ENCODE data around the gene USH2A. TPM values are rescaled to one million over a fixed set of nuclear protein-coding genes. Genes with fewer than 3 reads are reported as not detected.
"Not testable (repeated sequence)": the region's sequence is repeated elsewhere in the genome, so short reads cannot be mapped to it uniquely, and the experiment has no call there.

The USH2A gene
- total RNA-seq, 4 donors from 2014 or later = 0.39 TPM; not detected in 3

DNA sequence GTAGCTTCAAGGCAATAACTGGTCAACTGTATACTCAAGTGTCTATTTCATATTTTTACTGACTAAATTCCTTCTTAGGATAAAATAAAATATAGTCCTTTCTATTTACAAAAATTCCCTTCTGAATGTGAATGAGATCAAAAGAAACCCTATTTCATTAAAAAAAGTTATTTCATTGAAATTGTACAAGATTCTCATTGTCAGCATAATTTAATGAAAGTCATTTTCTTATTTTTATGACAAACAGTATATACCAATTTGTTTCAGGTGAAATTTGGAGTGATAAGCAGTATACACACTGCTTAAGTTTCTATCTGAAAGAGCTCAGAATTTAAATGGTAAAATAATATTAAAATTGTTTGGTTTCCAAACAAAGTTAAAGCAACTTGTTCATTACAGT lies 269.2 kb downstream of the USH2A start:
- no peaks in the 10 kb centered on the region for H3K4me1 ChIP-seq
- TF ChIP-seq EP300 (IDR thresholded peaks at IDR 0.05) = no peak
- TF ChIP-seq POLR2AphosphoS5 (IDR thresholded peaks at IDR 0.05) = no peak
- no peak for TF ChIP-seq POLR2A (IDR thresholded peaks at IDR 0.05)
- TF ChIP-seq, protein P1, sequence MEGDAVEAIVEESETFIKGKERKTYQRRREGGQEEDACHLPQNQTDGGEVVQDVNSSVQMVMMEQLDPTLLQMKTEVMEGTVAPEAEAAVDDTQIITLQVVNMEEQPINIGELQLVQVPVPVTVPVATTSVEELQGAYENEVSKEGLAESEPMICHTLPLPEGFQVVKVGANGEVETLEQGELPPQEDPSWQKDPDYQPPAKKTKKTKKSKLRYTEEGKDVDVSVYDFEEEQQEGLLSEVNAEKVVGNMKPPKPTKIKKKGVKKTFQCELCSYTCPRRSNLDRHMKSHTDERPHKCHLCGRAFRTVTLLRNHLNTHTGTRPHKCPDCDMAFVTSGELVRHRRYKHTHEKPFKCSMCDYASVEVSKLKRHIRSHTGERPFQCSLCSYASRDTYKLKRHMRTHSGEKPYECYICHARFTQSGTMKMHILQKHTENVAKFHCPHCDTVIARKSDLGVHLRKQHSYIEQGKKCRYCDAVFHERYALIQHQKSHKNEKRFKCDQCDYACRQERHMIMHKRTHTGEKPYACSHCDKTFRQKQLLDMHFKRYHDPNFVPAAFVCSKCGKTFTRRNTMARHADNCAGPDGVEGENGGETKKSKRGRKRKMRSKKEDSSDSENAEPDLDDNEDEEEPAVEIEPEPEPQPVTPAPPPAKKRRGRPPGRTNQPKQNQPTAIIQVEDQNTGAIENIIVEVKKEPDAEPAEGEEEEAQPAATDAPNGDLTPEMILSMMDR (IDR thresholded peaks at IDR 0.05) = no peak
- H3K9me3 ChIP-seq = peaks cover 0 to under 1% (median 0%) of the 10 kb centered on the region in 3 donors
- H3K27me3 ChIP-seq = no peaks in the 10 kb centered on the region
- H3K27ac ChIP-seq = no peak overlapping the region
- no peak for ATAC-seq
- H3K4me3 ChIP-seq = no peak overlapping the region
- no peaks in the 10 kb centered on the region for H3K36me3 ChIP-seq

DNA sequence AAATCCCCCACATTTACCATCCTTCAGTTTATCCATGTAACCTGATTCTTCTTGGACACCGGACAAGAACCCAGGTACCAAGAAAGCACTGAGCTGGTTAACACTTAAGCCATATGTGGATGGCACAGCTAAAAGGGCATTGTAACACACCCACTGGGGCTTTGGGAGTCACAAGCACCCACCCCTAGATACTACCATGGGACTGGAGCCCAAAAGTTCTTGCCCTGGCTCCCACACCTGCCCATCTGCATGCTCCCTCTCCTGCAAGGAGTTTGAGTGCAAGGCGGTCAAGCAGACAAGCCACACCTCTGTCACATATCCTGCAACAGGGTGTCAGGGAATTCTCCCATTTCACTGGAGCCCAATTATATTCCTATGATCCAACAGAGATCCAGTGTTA lies 270.1 kb downstream of the USH2A start:
- Histone ChIP-seq H3K4me3 (no peak overlapping the region), H3K27me3 (no peaks in the 10 kb centered on the region), H3K27ac (no peak overlapping the region), H3K4me1 (no peaks in the 10 kb centered on the region), H3K9me3 (no peaks in the 10 kb centered on the region), H3K36me3 (no peaks in the 10 kb centered on the region)
- WGBS, 2 donors (ENCODE audit: low coverage in 1 of 2) = 80 to 100% methylated on average over 1 of the region's 2 CpGs
- no peak for TF ChIP-seq EP300 (IDR thresholded peaks at IDR 0.05)
- TF ChIP-seq, protein P1 (IDR thresholded peaks at IDR 0.05) = no peak
- TF ChIP-seq POLR2A (IDR thresholded peaks at IDR 0.05) = no peak
- TF ChIP-seq POLR2AphosphoS5 (IDR thresholded peaks at IDR 0.05) = no peak
- ATAC-seq = no peak

DNA sequence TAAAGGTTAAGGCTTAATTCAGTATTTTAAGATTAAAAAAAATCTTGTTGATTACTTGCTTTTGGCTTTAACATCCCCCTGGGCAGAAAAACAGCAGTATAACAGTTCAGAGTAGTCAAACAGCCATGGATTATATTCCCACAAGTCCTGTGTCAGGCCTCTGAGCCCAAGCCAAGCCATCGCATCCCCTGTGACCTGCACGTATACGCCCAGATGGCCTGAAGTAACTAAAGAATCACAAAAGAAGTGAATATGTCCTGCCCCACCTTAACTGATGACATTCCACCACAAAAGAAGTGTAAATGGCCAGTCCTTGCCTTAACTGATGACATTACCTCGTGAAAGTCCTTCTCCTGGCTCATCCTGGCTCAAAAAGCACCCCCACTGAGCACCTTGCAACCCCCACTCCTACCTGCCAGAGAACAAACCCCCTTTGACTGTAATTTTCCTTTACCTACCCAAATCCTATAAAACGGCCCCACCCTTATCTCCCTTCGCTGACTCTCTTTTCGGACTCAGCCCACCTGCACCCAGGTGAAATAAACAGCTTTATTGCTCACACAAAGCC lies 277.7 kb downstream of the USH2A start:
- ATAC-seq, H3K4me1 ChIP-seq, H3K9me3 ChIP-seq, H3K27ac ChIP-seq, H3K4me3 ChIP-seq, H3K27me3 ChIP-seq, H3K36me3 ChIP-seq: not testable (repeated sequence)
- WGBS, 2 donors (ENCODE audit: low coverage in 1 of 2) = 77 to 100% methylated on average over 2 to 4 of the region's 7 CpGs

DNA sequence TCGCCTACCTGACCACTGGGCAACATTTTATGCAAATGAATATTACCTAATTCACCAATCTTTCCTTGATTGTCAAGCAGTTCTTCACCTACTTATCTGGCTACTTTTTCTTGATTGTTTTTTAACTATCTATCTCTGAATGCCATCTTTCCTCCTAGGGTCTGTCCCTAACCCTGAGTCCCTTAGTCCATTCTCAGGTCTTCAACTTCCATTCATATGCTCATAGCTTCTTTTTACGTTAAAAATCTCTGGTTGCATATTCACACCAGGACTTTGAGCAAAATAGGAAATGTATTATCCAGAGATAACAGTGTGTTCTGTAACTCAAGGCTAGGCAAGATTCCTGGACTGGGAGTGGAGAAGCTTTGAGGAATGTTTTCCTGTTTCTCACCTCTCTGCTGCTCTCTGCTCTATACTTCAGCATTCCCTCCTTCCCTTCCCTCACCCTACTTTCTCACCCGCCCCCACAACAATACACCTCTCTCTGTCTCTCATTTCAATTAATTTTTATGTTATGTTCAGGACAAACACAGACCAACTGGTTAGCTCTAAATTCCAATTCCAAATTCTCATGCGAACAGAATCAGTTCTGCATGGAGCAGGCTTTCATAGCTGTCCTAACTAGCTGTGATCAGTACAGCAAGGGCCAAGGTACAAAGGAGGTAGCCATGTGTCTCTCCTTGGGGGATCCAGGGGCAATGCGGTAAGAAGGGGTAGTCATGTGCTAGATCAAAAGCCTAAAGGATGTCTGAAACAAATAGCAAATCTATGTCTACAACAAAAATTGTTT lies 278.4 kb downstream of the USH2A start:
- Histone ChIP-seq H3K36me3 (no peaks in the 10 kb centered on the region), H3K4me3 (no peak overlapping the region), H3K27me3 (no peaks in the 10 kb centered on the region), H3K9me3 (no peaks in the 10 kb centered on the region), H3K4me1 (no peaks in the 10 kb centered on the region), H3K27ac (no peak overlapping the region)
- TF ChIP-seq POLR2A (IDR thresholded peaks at IDR 0.05) = no peak
- TF ChIP-seq, protein P1 (IDR thresholded peaks at IDR 0.05) = no peak
- no peak for TF ChIP-seq EP300 (IDR thresholded peaks at IDR 0.05)
- TF ChIP-seq POLR2AphosphoS5 (IDR thresholded peaks at IDR 0.05) = no peak
- ATAC-seq = no peak
- WGBS, 2 donors (ENCODE audit: low coverage in 1 of 2) = 56 to 75% methylated on average over 2 to 5 of the region's 5 CpGs

DNA sequence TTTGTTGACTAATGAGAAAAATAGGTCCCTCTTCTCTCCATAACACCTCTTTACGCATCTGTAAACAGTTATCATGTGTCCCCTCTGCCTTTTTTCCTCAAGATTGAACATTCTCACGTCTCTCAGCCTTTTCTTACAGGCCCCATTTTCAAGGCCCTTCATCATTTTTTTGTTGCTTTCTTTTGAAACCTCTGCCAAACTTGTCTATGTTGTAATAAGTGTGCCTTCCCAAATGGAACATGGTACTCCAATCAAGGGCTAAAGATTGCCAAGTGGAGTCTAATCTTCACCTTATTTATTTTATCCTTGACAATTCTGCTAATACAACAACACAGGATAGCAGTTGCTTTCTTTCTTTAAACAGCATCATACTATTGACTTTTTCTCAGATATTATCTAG lies 280.3 kb downstream of the USH2A start:
- Histone ChIP-seq H3K27me3 (no peaks in the 10 kb centered on the region), H3K36me3 (no peaks in the 10 kb centered on the region), H3K4me1 (no peaks in the 10 kb centered on the region), H3K4me3 (no peak overlapping the region), H3K9me3 (no peaks in the 10 kb centered on the region), H3K27ac (no peak overlapping the region)
- no peak for ATAC-seq
- WGBS, 2 donors (ENCODE audit: low coverage in 1 of 2) = 63 to 69% methylated on average over 2 of the region's 2 CpGs
- TF ChIP-seq POLR2A (IDR thresholded peaks at IDR 0.05) (no peak), EP300 (IDR thresholded peaks at IDR 0.05) (no peak), POLR2AphosphoS5 (IDR thresholded peaks at IDR 0.05) (no peak)
- TF ChIP-seq, protein P1 (IDR thresholded peaks at IDR 0.05) = no peak

Measured in gastroesophageal sphincter (tissue), 4 donors.